GM19035 (cell line): ENCODE results near the gene SRSF11.

Experiments
- ATAC-seq: cut with Tn5 transposase; IDR thresholded peaks from one replicate; pipeline ENCODE4 v1.9.1; 2021; ENCODE audit not compliant: unreplicated experiment

SRSF11 gene

GRCh38 chr1:70299472-70299871 is 78.3 kb downstream of the SRSF11 start:
- no peak for ATAC-seq
